WTC11 (cell line): ENCODE measurements around the gene RSPH3. TPM values are rescaled to one million over a fixed set of nuclear protein-coding genes. Genes with fewer than 3 reads are reported as not detected.

ENCODE experiments used
- ATF1 ChIP-seq: sonication (generic); formaldehyde crosslinking; IDR thresholded peaks from 2 replicates; pipeline ENCODE4 v1.8.1; 2023; ENCODE audit warnings: mild to moderate bottlenecking, moderate library complexity, missing genetic modification reagents
- EMX1 ChIP-seq: fragments of 250-450 bp; sonication (Bioruptor Pico); IDR thresholded peaks from 2 replicates; pipeline ENCODE4 v1.8.0; 2021; ENCODE audit warnings: mild to moderate bottlenecking
- ESRRA ChIP-seq: sonication (generic); formaldehyde crosslinking; IDR thresholded peaks from 2 replicates; pipeline ENCODE4 v1.8.1; 2022; ENCODE audit warnings: mild to moderate bottlenecking, missing genetic modification reagents, borderline replicate concordance
- GABPB1 ChIP-seq: sonication (generic); formaldehyde crosslinking; IDR thresholded peaks from 2 replicates; pipeline ENCODE4 v1.8.1; 2023; ENCODE audit warnings: mild to moderate bottlenecking, missing genetic modification reagents
- GTF2I ChIP-seq: fragments of 250-450 bp; sonication (Bioruptor Pico); conservative IDR thresholded peaks from 2 replicates; pipeline ENCODE4 v1.4.0; 2021; ENCODE audit warnings: mild to moderate bottlenecking
- HMGA2 ChIP-seq: fragments of 250-450 bp; sonication (Bioruptor Pico); IDR thresholded peaks from 2 replicates; pipeline ENCODE4 v1.4.0; 2021; ENCODE audit warnings: mild to moderate bottlenecking, moderate library complexity
- JAZF1 ChIP-seq: fragments of 250-450 bp; sonication (Bioruptor Pico); IDR thresholded peaks from 2 replicates; pipeline ENCODE4 v1.9.0; 2021; ENCODE audit warnings: moderate library complexity, mild to moderate bottlenecking, inconsistent platforms
- KAT7 ChIP-seq: sonication (generic); formaldehyde crosslinking; IDR thresholded peaks from 2 replicates; pipeline ENCODE4 v1.8.1; 2023; ENCODE audit warnings: missing genetic modification reagents, mild to moderate bottlenecking, borderline replicate concordance
- MYBL2 ChIP-seq: sonication (generic); formaldehyde crosslinking; IDR thresholded peaks from 2 replicates; pipeline ENCODE4 v1.8.1; 2023; ENCODE audit warnings: mild to moderate bottlenecking, moderate library complexity, missing genetic modification reagents
- NR1H2 ChIP-seq: sonication (generic); formaldehyde crosslinking; IDR thresholded peaks from 2 replicates; pipeline ENCODE4 v1.9.0; 2021; ENCODE audit warnings: mild to moderate bottlenecking, moderate library complexity, missing genetic modification reagents
- NR3C1 ChIP-seq: sonication (generic); formaldehyde crosslinking; conservative IDR thresholded peaks from 2 replicates; pipeline ENCODE4 v1.8.1; 2023; ENCODE audit warnings: low read depth, mild to moderate bottlenecking, missing genetic modification reagents
- OVOL2 ChIP-seq: fragments of 250-450 bp; sonication (Bioruptor Pico); IDR thresholded peaks from 2 replicates; pipeline ENCODE4 v1.9.0; 2021; ENCODE audit warnings: mild to moderate bottlenecking, borderline replicate concordance
- PRRX2 ChIP-seq: fragments of 250-450 bp; sonication (Bioruptor Pico); IDR thresholded peaks from 2 replicates; pipeline ENCODE4 v1.8.0; 2021; ENCODE audit warnings: mild to moderate bottlenecking
- SMAD4 ChIP-seq: sonication (generic); formaldehyde crosslinking; IDR thresholded peaks from 2 replicates; pipeline ENCODE4 v1.8.0; 2022; ENCODE audit warnings: mild to moderate bottlenecking, missing genetic modification reagents
- TEAD1 ChIP-seq: sonication (generic); formaldehyde crosslinking; IDR thresholded peaks from 2 replicates; pipeline ENCODE4 v1.8.0; 2022; ENCODE audit warnings: mild to moderate bottlenecking, missing genetic modification reagents
- ZNF138 ChIP-seq: sonication (generic); formaldehyde crosslinking; conservative IDR thresholded peaks from 2 replicates; pipeline ENCODE4 v1.8.1; 2022; ENCODE audit warnings: mild to moderate bottlenecking, moderate library complexity, missing genetic modification reagents
- ZNF219 ChIP-seq: sonication (generic); formaldehyde crosslinking; IDR thresholded peaks from 2 replicates; pipeline ENCODE4 v1.8.0; 2023; ENCODE audit warnings: missing genetic modification reagents, mild to moderate bottlenecking, borderline replicate concordance
- total RNA-seq: library from RNA; stranded (reverse); gene quantifications from 3 replicates; pipeline ENCODE4 v1.2.3, GENCODE V29; 2021
- TF ChIP-seq, protein P1 (sequence below): sonication (generic); formaldehyde crosslinking; IDR thresholded peaks from 2 replicates; pipeline ENCODE4 v1.8.1; 2022; ENCODE audit warnings: low read depth, mild to moderate bottlenecking, moderate library complexity, missing genetic modification reagents, borderline replicate concordance
- TF ChIP-seq, protein P2 (sequence below): sonication (generic); formaldehyde crosslinking; conservative IDR thresholded peaks from 2 replicates; pipeline ENCODE4 v1.8.1; 2023; ENCODE audit warnings: mild to moderate bottlenecking, low read depth, missing genetic modification reagents, moderate library complexity
- TF ChIP-seq, protein P3 (sequence below): fragments of 250-450 bp; sonication (Bioruptor Pico); IDR thresholded peaks from 2 replicates; pipeline ENCODE4 v1.8.0; 2021; ENCODE audit warnings: mild to moderate bottlenecking
- TF ChIP-seq, protein P4 (sequence below): sonication (generic); formaldehyde crosslinking; IDR thresholded peaks from 2 replicates; pipeline ENCODE4 v1.8.0; 2022; ENCODE audit warnings: mild to moderate bottlenecking, missing genetic modification reagents
- TF ChIP-seq, protein P5 (sequence below): sonication (generic); formaldehyde crosslinking; IDR thresholded peaks from 2 replicates; pipeline ENCODE4 v1.8.0; 2022; ENCODE audit warnings: mild to moderate bottlenecking, missing genetic modification reagents
- TF ChIP-seq, protein P6 (sequence below): sonication (generic); formaldehyde crosslinking; IDR thresholded peaks from 2 replicates; pipeline ENCODE4 v1.8.1; 2022; ENCODE audit warnings: low read depth, missing genetic modification reagents, borderline replicate concordance
- TF ChIP-seq, protein P7 (sequence below): fragments of 250-450 bp; sonication (Bioruptor Pico); IDR thresholded peaks from 2 replicates; pipeline ENCODE4 v2.1.2; 2022; ENCODE audit warnings: mild to moderate bottlenecking, moderate library complexity
- TF ChIP-seq, protein P8 (sequence below): sonication (generic); formaldehyde crosslinking; IDR thresholded peaks from 2 replicates; pipeline ENCODE4 v1.8.1; 2023; ENCODE audit warnings: mild to moderate bottlenecking, missing genetic modification reagents, moderate library complexity
- TF ChIP-seq, protein P9 (sequence below): sonication (generic); formaldehyde crosslinking; IDR thresholded peaks from 2 replicates; pipeline ENCODE4 v1.8.1; 2023; ENCODE audit warnings: mild to moderate bottlenecking, moderate library complexity, missing genetic modification reagents

Gene RSPH3
- total RNA-seq, 1 experiment from 2014 or later, result 3.2 TPM

DNA sequence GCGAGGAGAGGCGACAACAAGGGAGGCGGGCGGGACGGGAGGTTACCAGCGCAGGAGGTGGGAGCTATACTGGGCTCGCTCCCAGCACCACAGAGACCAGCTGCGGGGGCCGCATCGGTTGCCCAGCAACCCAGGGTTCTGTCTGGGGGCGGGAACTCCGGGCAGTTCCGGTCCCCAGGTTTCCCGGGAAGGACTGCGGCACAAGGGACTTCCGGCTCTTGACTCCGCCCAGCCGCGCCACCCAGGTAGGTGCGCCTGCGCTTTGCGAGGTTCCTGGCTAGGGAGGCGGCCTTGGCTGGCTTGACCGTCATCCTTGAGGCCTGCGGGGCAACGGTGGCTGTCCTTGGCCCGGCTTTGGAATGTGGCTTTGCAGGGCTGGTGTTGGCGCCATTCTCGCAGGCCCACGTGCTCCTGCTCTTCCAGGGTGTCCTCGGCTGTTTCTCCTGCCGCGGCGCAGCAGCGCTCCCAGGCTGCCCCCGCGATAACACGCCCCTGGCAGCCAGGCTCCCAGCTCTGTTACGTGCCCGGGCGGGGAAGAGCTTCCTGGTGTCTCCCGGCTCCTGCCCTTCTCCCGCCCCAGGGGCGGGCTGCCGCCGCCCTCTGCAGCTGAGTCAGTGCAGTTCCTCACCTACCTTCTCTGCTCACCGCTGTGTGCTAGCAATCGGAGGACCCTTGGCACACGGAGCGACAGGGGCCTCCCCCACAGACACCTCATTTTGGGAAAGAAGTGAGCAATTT is at the start of gene RSPH3 (continued):
- TF ChIP-seq, protein P1, sequence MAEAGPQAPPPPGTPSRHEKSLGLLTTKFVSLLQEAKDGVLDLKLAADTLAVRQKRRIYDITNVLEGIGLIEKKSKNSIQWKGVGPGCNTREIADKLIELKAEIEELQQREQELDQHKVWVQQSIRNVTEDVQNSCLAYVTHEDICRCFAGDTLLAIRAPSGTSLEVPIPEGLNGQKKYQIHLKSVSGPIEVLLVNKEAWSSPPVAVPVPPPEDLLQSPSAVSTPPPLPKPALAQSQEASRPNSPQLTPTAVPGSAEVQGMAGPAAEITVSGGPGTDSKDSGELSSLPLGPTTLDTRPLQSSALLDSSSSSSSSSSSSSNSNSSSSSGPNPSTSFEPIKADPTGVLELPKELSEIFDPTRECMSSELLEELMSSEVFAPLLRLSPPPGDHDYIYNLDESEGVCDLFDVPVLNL (CRISPR knock-in tag), result no peak
- TF ChIP-seq HMGA2, result no peak
- TF ChIP-seq ATF1 (CRISPR knock-in tag), result no peak
- peak; percentile 87 for TF ChIP-seq ESRRA (CRISPR knock-in tag)
- 0 out of 2 replicates have a peak, but pooled peaks have one; percentile 37 for TF ChIP-seq ZNF219 (CRISPR knock-in tag)
- TF ChIP-seq MYBL2 (CRISPR knock-in tag), result no peak; the same call in 1 of the 2 replicates
- TF ChIP-seq TEAD1 (CRISPR knock-in tag), result peak; percentile 85
- no peak for TF ChIP-seq NR1H2
- TF ChIP-seq SMAD4, result no peak
- TF ChIP-seq KAT7 (CRISPR knock-in tag), result 0 out of 2 replicates have a peak, but pooled peaks have one; percentile 82
- TF ChIP-seq, protein P2, sequence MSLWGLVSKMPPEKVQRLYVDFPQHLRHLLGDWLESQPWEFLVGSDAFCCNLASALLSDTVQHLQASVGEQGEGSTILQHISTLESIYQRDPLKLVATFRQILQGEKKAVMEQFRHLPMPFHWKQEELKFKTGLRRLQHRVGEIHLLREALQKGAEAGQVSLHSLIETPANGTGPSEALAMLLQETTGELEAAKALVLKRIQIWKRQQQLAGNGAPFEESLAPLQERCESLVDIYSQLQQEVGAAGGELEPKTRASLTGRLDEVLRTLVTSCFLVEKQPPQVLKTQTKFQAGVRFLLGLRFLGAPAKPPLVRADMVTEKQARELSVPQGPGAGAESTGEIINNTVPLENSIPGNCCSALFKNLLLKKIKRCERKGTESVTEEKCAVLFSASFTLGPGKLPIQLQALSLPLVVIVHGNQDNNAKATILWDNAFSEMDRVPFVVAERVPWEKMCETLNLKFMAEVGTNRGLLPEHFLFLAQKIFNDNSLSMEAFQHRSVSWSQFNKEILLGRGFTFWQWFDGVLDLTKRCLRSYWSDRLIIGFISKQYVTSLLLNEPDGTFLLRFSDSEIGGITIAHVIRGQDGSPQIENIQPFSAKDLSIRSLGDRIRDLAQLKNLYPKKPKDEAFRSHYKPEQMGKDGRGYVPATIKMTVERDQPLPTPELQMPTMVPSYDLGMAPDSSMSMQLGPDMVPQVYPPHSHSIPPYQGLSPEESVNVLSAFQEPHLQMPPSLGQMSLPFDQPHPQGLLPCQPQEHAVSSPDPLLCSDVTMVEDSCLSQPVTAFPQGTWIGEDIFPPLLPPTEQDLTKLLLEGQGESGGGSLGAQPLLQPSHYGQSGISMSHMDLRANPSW (CRISPR knock-in tag), result no peak
- TF ChIP-seq, protein P3, sequence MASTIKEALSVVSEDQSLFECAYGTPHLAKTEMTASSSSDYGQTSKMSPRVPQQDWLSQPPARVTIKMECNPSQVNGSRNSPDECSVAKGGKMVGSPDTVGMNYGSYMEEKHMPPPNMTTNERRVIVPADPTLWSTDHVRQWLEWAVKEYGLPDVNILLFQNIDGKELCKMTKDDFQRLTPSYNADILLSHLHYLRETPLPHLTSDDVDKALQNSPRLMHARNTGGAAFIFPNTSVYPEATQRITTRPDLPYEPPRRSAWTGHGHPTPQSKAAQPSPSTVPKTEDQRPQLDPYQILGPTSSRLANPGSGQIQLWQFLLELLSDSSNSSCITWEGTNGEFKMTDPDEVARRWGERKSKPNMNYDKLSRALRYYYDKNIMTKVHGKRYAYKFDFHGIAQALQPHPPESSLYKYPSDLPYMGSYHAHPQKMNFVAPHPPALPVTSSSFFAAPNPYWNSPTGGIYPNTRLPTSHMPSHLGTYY (CRISPR knock-in tag), result no peak
- TF ChIP-seq, protein P4, sequence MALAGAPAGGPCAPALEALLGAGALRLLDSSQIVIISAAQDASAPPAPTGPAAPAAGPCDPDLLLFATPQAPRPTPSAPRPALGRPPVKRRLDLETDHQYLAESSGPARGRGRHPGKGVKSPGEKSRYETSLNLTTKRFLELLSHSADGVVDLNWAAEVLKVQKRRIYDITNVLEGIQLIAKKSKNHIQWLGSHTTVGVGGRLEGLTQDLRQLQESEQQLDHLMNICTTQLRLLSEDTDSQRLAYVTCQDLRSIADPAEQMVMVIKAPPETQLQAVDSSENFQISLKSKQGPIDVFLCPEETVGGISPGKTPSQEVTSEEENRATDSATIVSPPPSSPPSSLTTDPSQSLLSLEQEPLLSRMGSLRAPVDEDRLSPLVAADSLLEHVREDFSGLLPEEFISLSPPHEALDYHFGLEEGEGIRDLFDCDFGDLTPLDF (CRISPR knock-in tag), result peak; percentile 88; the same call in 1 of the 2 replicates
- TF ChIP-seq EMX1 (CRISPR knock-in tag), result no peak
- TF ChIP-seq, protein P5, sequence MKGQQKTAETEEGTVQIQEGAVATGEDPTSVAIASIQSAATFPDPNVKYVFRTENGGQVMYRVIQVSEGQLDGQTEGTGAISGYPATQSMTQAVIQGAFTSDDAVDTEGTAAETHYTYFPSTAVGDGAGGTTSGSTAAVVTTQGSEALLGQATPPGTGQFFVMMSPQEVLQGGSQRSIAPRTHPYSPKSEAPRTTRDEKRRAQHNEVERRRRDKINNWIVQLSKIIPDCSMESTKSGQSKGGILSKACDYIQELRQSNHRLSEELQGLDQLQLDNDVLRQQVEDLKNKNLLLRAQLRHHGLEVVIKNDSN (CRISPR knock-in tag), result peak; percentile 78
- TF ChIP-seq, protein P6, sequence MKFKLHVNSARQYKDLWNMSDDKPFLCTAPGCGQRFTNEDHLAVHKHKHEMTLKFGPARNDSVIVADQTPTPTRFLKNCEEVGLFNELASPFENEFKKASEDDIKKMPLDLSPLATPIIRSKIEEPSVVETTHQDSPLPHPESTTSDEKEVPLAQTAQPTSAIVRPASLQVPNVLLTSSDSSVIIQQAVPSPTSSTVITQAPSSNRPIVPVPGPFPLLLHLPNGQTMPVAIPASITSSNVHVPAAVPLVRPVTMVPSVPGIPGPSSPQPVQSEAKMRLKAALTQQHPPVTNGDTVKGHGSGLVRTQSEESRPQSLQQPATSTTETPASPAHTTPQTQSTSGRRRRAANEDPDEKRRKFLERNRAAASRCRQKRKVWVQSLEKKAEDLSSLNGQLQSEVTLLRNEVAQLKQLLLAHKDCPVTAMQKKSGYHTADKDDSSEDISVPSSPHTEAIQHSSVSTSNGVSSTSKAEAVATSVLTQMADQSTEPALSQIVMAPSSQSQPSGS (CRISPR knock-in tag), result no peak
- TF ChIP-seq GTF2I (CRISPR knock-in tag), result no peak
- no peak for TF ChIP-seq NR3C1 (CRISPR knock-in tag)
- TF ChIP-seq, protein P7, sequence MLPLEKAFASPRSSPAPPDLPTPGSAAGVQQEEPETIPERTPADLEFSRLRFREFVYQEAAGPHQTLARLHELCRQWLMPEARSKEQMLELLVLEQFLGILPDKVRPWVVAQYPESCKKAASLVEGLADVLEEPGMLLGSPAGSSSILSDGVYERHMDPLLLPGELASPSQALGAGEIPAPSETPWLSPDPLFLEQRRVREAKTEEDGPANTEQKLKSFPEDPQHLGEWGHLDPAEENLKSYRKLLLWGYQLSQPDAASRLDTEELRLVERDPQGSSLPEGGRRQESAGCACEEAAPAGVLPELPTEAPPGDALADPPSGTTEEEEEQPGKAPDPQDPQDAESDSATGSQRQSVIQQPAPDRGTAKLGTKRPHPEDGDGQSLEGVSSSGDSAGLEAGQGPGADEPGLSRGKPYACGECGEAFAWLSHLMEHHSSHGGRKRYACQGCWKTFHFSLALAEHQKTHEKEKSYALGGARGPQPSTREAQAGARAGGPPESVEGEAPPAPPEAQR (CRISPR knock-in tag), result no peak
- TF ChIP-seq, protein P8, sequence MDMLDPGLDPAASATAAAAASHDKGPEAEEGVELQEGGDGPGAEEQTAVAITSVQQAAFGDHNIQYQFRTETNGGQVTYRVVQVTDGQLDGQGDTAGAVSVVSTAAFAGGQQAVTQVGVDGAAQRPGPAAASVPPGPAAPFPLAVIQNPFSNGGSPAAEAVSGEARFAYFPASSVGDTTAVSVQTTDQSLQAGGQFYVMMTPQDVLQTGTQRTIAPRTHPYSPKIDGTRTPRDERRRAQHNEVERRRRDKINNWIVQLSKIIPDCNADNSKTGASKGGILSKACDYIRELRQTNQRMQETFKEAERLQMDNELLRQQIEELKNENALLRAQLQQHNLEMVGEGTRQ (CRISPR knock-in tag), result 0 out of 2 replicates have a peak, but pooled peaks have one; percentile 53
- TF ChIP-seq GABPB1 (CRISPR knock-in tag), result peak; percentile 88
- TF ChIP-seq PRRX2, result no peak
- TF ChIP-seq JAZF1 (CRISPR knock-in tag), result no peak
- TF ChIP-seq OVOL2 (CRISPR knock-in tag), result no peak
- TF ChIP-seq, protein P9, sequence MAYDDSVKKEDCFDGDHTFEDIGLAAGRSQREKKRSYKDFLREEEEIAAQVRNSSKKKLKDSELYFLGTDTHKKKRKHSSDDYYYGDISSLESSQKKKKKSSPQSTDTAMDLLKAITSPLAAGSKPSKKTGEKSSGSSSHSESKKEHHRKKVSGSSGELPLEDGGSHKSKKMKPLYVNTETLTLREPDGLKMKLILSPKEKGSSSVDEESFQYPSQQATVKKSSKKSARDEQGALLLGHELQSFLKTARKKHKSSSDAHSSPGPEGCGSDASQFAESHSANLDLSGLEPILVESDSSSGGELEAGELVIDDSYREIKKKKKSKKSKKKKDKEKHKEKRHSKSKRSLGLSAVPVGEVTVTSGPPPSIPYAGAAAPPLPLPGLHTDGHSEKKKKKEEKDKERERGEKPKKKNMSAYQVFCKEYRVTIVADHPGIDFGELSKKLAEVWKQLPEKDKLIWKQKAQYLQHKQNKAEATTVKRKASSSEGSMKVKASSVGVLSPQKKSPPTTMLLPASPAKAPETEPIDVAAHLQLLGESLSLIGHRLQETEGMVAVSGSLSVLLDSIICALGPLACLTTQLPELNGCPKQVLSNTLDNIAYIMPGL (CRISPR knock-in tag), result peak; percentile 92
- TF ChIP-seq ZNF138, result no peak
